GM12878 (cell line): ENCODE data around the gene UNC119B. TPM values are rescaled to one million over a fixed set of nuclear protein-coding genes. Genes with fewer than 3 reads are reported as not detected.

ENCODE experiments used
- ATAC-seq: fragments of 200-7000 bp; cut with Tn5 transposase; 3 replicates; pipeline ENCODE4 v1.9.1; 2020; ENCODE audit warnings: mild to moderate bottlenecking, moderate library complexity
- BruUV-seq: library from RNA; stranded (reverse); fragments of 400-500 nt; replicated peaks from 2 replicates; lab custom pipeline; 2021; lab: Mats Ljungman, UMichigan
- CTCF ChIA-PET: fragments of 300-600 bp; sonication (Branson Sonifier 250); formaldehyde crosslinking; extraction: SDS; loops from one replicate; lab custom pipeline; 2021; ENCODE audit warnings: inconsistent platforms; lab: Yijun Ruan, JAX
- POLR2A ChIA-PET: fragments of 350-600 bp; formaldehyde crosslinking; extraction: SDS; loops from one replicate; lab custom pipeline; 2021; ENCODE audit warnings: inconsistent platforms; lab: Charles Lee
- RAD21 ChIA-PET: fragments of 300-600 bp; sonication (Branson Sonifier 250); formaldehyde crosslinking; loops from one replicate; lab custom pipeline; 2023; ENCODE audit warnings: antibody characterized with exemption; ENCODE audit not compliant: unreplicated experiment; lab: Charles Lee
- SMC1A ChIA-PET: fragments of 300-600 bp; sonication (Branson Sonifier 250); formaldehyde crosslinking; loops from one replicate; lab custom pipeline; 2023; ENCODE audit not compliant: unreplicated experiment, uncharacterized antibody; lab: Charles Lee
- DNase-seq: peaks from one replicate; pipeline ENCODE4 v3.0.0-alpha.2; 2011; ENCODE audit warnings: low read depth, low spot score
- FAIRE-seq: peaks from 3 replicates; lab custom pipeline; 2011; peaks lifted over from hg19 to GRCh38; lab: Jason Lieb, UNC
- H2AFZ ChIP-seq: 2 replicates; pipeline ENCODE4 v1.6.0; 2011; ENCODE audit warnings: low read depth, low read length, control low read depth; ENCODE audit not compliant: control insufficient read depth
- H3K27ac ChIP-seq: 2 replicates; pipeline ENCODE4 v1.5.1; 2011; ENCODE audit warnings: control low read depth; ENCODE audit not compliant: control insufficient read depth, insufficient read depth
- H3K27me3 ChIP-seq, 2 experiments: replicated peaks in 1 of 2; 2 replicates each; pipeline versions ENCODE4 v1.6.0 to v1.6.1; 2011; ENCODE audit warnings: low read length in 1 of 2; ENCODE audit not compliant: control insufficient read depth in 2 of 2, insufficient read depth in 2 of 2
- H3K36me3 ChIP-seq, 2 experiments: 2 replicates each; pipeline ENCODE4 v1.5.1; 2011; ENCODE audit warnings: low read length in 1 of 2; ENCODE audit not compliant: control insufficient read depth in 2 of 2, insufficient read depth in 2 of 2
- H3K4me1 ChIP-seq: 2 replicates; pipeline ENCODE4 v1.6.1; 2011; ENCODE audit warnings: mild to moderate bottlenecking, low read length, moderate library complexity, mixed read lengths; ENCODE audit not compliant: control insufficient read depth, insufficient read depth
- H3K4me2 ChIP-seq: 2 replicates; pipeline ENCODE4 v1.6.0; 2011; ENCODE audit warnings: control low read depth; ENCODE audit not compliant: control insufficient read depth, insufficient read depth
- H3K4me3 ChIP-seq: fragments of 200-600 bp; sonication (generic); 2 replicates; pipeline ENCODE4 v1.5.1; 2016
- H3K79me2 ChIP-seq: 2 replicates; pipeline ENCODE4 v1.6.0; 2011; ENCODE audit warnings: low read length; ENCODE audit not compliant: control insufficient read depth, insufficient read depth
- H3K9ac ChIP-seq: 2 replicates; pipeline ENCODE4 v1.8.0; 2011; ENCODE audit warnings: low read length, control low read depth, mixed read lengths; ENCODE audit not compliant: control insufficient read depth, insufficient read depth
- H3K9me3 ChIP-seq: replicated peaks from 3 replicates; pipeline ENCODE4 v1.5.1; 2011; ENCODE audit warnings: mild to moderate bottlenecking, low read length; ENCODE audit not compliant: control insufficient read depth, insufficient read depth
- H4K20me1 ChIP-seq: 2 replicates; pipeline ENCODE4 v1.6.0; 2011; ENCODE audit not compliant: control insufficient read depth, insufficient read depth
- ATF7 ChIP-seq: fragments of 450-650 bp; IDR thresholded peaks from 2 replicates; pipeline ENCODE4 v1.6.1; 2016; ENCODE audit warnings: low read depth, mild to moderate bottlenecking
- KLF5 ChIP-seq: fragments of 450-650 bp; IDR thresholded peaks from 2 replicates; pipeline ENCODE4 v1.6.1; 2014; ENCODE audit warnings: mild to moderate bottlenecking; ENCODE audit not compliant: partially characterized antibody
- MEF2B ChIP-seq: fragments of 450-650 bp; IDR thresholded peaks from 2 replicates; pipeline ENCODE4 v1.6.1; 2018; ENCODE audit warnings: mild to moderate bottlenecking, moderate library complexity; ENCODE audit not compliant: partially characterized antibody, poor library complexity, severe bottlenecking
- NFXL1 ChIP-seq: fragments of 450-650 bp; IDR thresholded peaks from 2 replicates; pipeline ENCODE4 v1.6.1; 2017; ENCODE audit warnings: antibody characterized with exemption, mild to moderate bottlenecking, borderline replicate concordance
- PML ChIP-seq: IDR thresholded peaks from 2 replicates; pipeline ENCODE4 v1.6.1; 2012; ENCODE audit warnings: low read length, inconsistent platforms
- POLR2AphosphoS2 ChIP-seq: IDR thresholded peaks from 2 replicates; pipeline ENCODE4 v1.6.1; 2011; ENCODE audit warnings: low read depth, mild to moderate bottlenecking, low read length, improper control_type of control experiment, moderate library complexity
- RB1 ChIP-seq: fragments of 450-650 bp; formaldehyde crosslinking; IDR thresholded peaks from 2 replicates; pipeline ENCODE4 v1.6.1; 2017; ENCODE audit warnings: mild to moderate bottlenecking, borderline replicate concordance
- RFX5 ChIP-seq: IDR thresholded peaks from 2 replicates; pipeline ENCODE4 v1.6.1; 2011; ENCODE audit warnings: low read depth, low read length, improper control_type of control experiment
- SREBF2 ChIP-seq: IDR thresholded peaks from 2 replicates; pipeline ENCODE4 v1.6.1; 2012; ENCODE audit warnings: mild to moderate bottlenecking, low read length
- TCF7 ChIP-seq: IDR thresholded peaks from 2 replicates; pipeline ENCODE4 v1.6.1; 2014; ENCODE audit warnings: antibody characterized with exemption, borderline replicate concordance
- ZBED1 ChIP-seq: IDR thresholded peaks from 2 replicates; pipeline ENCODE4 v1.6.1; 2016; ENCODE audit warnings: borderline replicate concordance
- ZNF687 ChIP-seq: fragments of 450-650 bp; IDR thresholded peaks from 2 replicates; pipeline ENCODE4 v1.6.1; 2017; ENCODE audit warnings: mild to moderate bottlenecking, moderate library complexity
- WGBS: methylation state at CpG from one replicate; pipeline ENCODE4 v1.1.6; 2016; ENCODE audit warnings: low lambda C conversion rate; ENCODE audit not compliant: insufficient replicate concordance, insufficient coverage; ENCODE audit errors: missing lambda C conversion rate; 5-methylcytosine and 5-hydroxymethylcytosine counted together
- in situ Hi-C: fragments of 300-500 bp; cut with MboI; formaldehyde crosslinking; loops from 9 replicates; pipeline ENCODE4 v1.14.3; 2018; ENCODE audit warnings: mixed read lengths
- intact Hi-C: fragments of 100-400 bp; cut with micrococcal nuclease; formaldehyde crosslinking; loops from one replicate; pipeline ENCODE4 v1.14.2; 2022; ENCODE audit not compliant: unreplicated experiment
- polyA plus RNA-seq, 11 experiments: library from polyadenylated mRNA; depleted of rRNA in 4 of 11; unstranded in 6 of 11; stranded (reverse) in 5 of 11; fragments of >200 nt; fragmentation: Nextera tagmentation in 4 of 11; fragmentation: Illumina TruSeq in 1 of 11; extraction: Ambion mirVana in 4 of 11; extraction: Trizol in 1 of 11; gene quantifications; 1 replicate in 1 of 11; 2 replicates in 10 of 11; pipeline versions ENCODE4 v1.2.1 to v1.2.3, GENCODE V29; 2011 to 2016; ENCODE audit warnings: inconsistent platforms in 2 of 11, missing spikeins in 2 of 11, low read depth in 1 of 11
- total RNA-seq, 4 experiments: library from RNA; depleted of rRNA in 3 of 4; stranded (reverse); fragments of >200 nt in 3 of 4; fragmentation: Illumina TruSeq in 1 of 4; extraction: Trizol in 1 of 4; gene quantifications; 2 replicates each; pipeline versions ENCODE4 v1.2.1 to v1.2.3, GENCODE V29; 2013 to 2021

Gene UNC119B
- total and polyA plus RNA-seq, 10 of the 15 experiments (the other 5 are each of a cell fraction or from before 2014, with no cell fraction given): 4.3 to 31.5 (median 10.5) TPM

GRCh38 chr12:120705618-120706017 lies 4.6 kb upstream of the UNC119B start (continued):
- TF ChIP-seq MEF2B (no peak), TCF7 (no peak), RB1 (no peak), KLF5 (no peak)

GRCh38 chr12:120706029-120706428 lies 4.2 kb upstream of the UNC119B start:
- Histone ChIP-seq H3K4me3 (no peak overlapping the region), H3K36me3 (peaks cover 6 to 14% of the 10 kb centered on the region in 2 experiments), H3K4me2 (no peak overlapping the region), H4K20me1 (no peaks in the 10 kb centered on the region), H3K79me2 (peaks cover 7% of the 10 kb centered on the region), H2AFZ (no peak overlapping the region), H3K9me3 (no peaks in the 10 kb centered on the region), H3K9ac (no peak overlapping the region), H3K27me3 (no peaks in the 10 kb centered on the region), H3K27ac (no peak overlapping the region), H3K4me1 (peaks cover 5% of the 10 kb centered on the region)
- no peak for TF ChIP-seq POLR2AphosphoS2
- TF ChIP-seq KLF5: no peak
- TF ChIP-seq ZNF687: no peak
- TF ChIP-seq RFX5: no peak
- no peak for TF ChIP-seq ZBED1
- no peak for TF ChIP-seq NFXL1
- no peak for TF ChIP-seq ATF7
- no peak for TF ChIP-seq SREBF2
- TF ChIP-seq PML: no peak
- in situ Hi-C loops: no loop called here
- BruUV-seq: no TSS peak
- ATAC-seq (no peak), DNase-seq (no peak), FAIRE-seq (no peak)
- RAD21 ChIA-PET: no interaction called here
- WGBS: 66% methylated on average over 5 of the region's 5 CpGs
- POLR2A ChIA-PET: interaction anchor here (0.6 to 1.0 kb wide), 2 partner anchors 14 to 67 kb away, joined by 3 read pairs; no protein-coding TSS in a partner anchor
- CTCF ChIA-PET: interaction anchor here (0.6 to 4.3 kb wide), 4 partner anchors 14 to 213 kb away, joined by 3 to 18 read pairs (median 6); no protein-coding TSS in a partner anchor
- intact Hi-C loops: no loop called here
- SMC1A ChIA-PET: interaction anchor here (0.8 kb wide), 1 partner anchor 57 kb away, joined by 3 read pairs; no protein-coding TSS in a partner anchor
